Gastrocnemius medialis (tissue), 4 donors: Measurements from ENCODE around the gene LRRC19. TPM values are rescaled to one million over a fixed set of nuclear protein-coding genes. Genes with fewer than 3 reads are reported as not detected.

Experiments used
- ATAC-seq, 2 donors: fragments of 150-250 bp; one replicate each; pipeline ENCODE4 v1.9.1; 2016
- DNase-seq, 2 donors: peaks; one replicate each; pipeline ENCODE4 v3.0.0-alpha.2; 2019
- H3K27ac ChIP-seq, 4 donors: fragments of 200-600 bp; sonication (generic); 1 replicate in 1 of 4; 2 replicates in 3 of 4; pipeline ENCODE4 v1.5.1; 2016 to 2018; ENCODE audit warnings: mild to moderate bottlenecking in 2 of 4, moderate library complexity in 1 of 4
- H3K27me3 ChIP-seq, 3 donors: fragments of 200-600 bp; sonication (generic) in 2 of 3; 1 replicate in 1 of 3; 2 replicates in 2 of 3; pipeline versions ENCODE4 v1.5.1 to v1.6.0; 2016 to 2019; ENCODE audit warnings: mild to moderate bottlenecking in 1 of 3, moderate library complexity in 1 of 3
- H3K36me3 ChIP-seq, 2 donors: fragments of 200-600 bp; sonication (generic) in 1 of 2; one replicate each; pipeline ENCODE4 v1.5.1; 2017 to 2018
- H3K4me1 ChIP-seq, 2 donors: fragments of 200-600 bp; sonication (generic) in 1 of 2; one replicate each; pipeline ENCODE4 v1.5.1; 2016 to 2017; ENCODE audit warnings: mild to moderate bottlenecking in 2 of 2
- H3K4me3 ChIP-seq, 4 donors: fragments of 200-600 bp; sonication (generic) in 3 of 4; 1 replicate in 1 of 4; 2 replicates in 3 of 4; pipeline ENCODE4 v1.5.1; 2016 to 2019; ENCODE audit warnings: mild to moderate bottlenecking in 2 of 4
- H3K9me3 ChIP-seq, 3 donors: fragments of 200-600 bp; sonication (generic) in 2 of 3; 1 replicate in 1 of 3; 2 replicates in 2 of 3; pipeline ENCODE4 v1.5.1; 2016 to 2019
- POLR2A ChIP-seq, 2 donors: fragments of 450-650 bp; IDR thresholded peaks; one replicate each; pipeline ENCODE4 v1.6.1; 2017; ENCODE audit warnings: antibody characterized with exemption in 2 of 2, mild to moderate bottlenecking in 2 of 2, moderate library complexity in 2 of 2
- in situ Hi-C, 4 donors: fragments of 200-750 bp; cut with MboI; loops; one replicate each; pipeline versions ENCODE4 v1.15.0 to v1.8.0; 2017; ENCODE audit warnings: low sequenced_read_pairs in 4 of 4
- intact Hi-C: fragments of 100-400 bp; cut with DNase I; formaldehyde crosslinking; loops from one replicate; pipeline ENCODE4 v1.15.1; 2023; ENCODE audit warnings: low total_unique reads
- total RNA-seq, 4 donors: library from RNA; depleted of rRNA; stranded (reverse); fragments of >200 nt; gene quantifications; one replicate each; pipeline versions ENCODE4 v1.1.0 to v1.2.3, GENCODE V29; 2016
- TF ChIP-seq, protein P1 (sequence below), 5 experiments: fragments of 450-650 bp in 3 of 5; fragments of 200-600 bp in 2 of 5; sonication (generic) in 2 of 5; IDR thresholded peaks in 4 of 5; conservative IDR thresholded peaks in 1 of 5; 1 replicate in 4 of 5; 2 replicates in 1 of 5; pipeline ENCODE4 v1.5.1; 2016 to 2019; ENCODE audit warnings: antibody characterized with exemption in 5 of 5, mild to moderate bottlenecking in 3 of 5, moderate library complexity in 3 of 5

Gene LRRC19, protein sequence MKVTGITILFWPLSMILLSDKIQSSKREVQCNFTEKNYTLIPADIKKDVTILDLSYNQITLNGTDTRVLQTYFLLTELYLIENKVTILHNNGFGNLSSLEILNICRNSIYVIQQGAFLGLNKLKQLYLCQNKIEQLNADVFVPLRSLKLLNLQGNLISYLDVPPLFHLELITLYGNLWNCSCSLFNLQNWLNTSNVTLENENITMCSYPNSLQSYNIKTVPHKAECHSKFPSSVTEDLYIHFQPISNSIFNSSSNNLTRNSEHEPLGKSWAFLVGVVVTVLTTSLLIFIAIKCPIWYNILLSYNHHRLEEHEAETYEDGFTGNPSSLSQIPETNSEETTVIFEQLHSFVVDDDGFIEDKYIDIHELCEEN
- total RNA-seq, result under 1 TPM in 1 of 4 donors, not detected in 3; 0.22 TPM

DNA sequence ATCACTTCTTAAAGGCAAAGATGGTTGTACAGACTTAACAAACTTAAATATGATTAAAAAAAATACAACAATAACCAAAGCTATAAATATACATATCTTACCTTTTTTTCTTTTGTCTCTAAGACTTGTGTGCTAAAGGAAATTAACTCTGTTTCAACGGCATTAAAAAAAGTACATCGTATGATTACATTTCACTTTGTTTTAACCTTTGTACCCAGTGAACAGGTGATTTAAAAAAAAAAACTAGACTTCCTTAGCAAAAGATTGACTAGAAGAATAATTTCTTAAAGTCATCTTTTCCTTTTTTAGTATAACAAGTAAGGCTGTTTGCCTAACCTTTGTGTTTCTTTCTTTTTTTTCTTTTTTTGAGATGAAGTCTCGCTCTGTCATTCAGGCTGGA, at the start of gene LRRC19:
Gene LRRC19, minus strand, starts transcription at position 182 of the 400 bp plus-strand sequence. CDS start 5,978 bp downstream, outside the sequence.
- in situ Hi-C loops, result no loop called here

DNA sequence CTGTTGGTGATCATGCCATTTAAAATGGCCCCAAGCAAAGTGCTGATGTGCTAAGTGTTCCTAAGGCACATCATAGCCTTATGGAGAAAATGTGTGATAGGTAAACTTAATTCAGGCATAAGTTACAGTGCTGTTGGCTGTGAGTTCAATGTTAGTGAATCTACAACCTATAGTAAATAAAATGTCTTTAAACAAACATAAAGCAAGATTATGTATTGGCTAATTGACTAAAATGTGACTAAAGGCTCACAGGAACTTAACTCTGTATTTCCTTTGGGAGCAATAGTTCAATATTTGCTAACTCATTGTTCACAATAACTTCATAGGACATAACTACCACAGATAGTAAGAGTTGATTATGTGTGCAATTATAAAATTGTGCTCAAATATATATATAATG, 49.4 kb upstream of the LRRC19 start:
- no peak for ATAC-seq

More for the DNA sequence above, at the start of gene LRRC19:
- H3K27ac ChIP-seq, result no peak within 1 kb of the TSS
- DNase-seq (no peak), ATAC-seq (no peak)
- no peaks in the 10 kb centered on the region for H3K36me3 ChIP-seq
- intact Hi-C loops, result no loop called here
- H3K4me1 ChIP-seq, result no peaks in the 10 kb centered on the region
- H3K9me3 ChIP-seq, result no peaks in the 10 kb centered on the region
- no peaks in the 10 kb centered on the region for H3K27me3 ChIP-seq
- H3K4me3 ChIP-seq, result no peak within 1 kb of the TSS
- no peak for TF ChIP-seq POLR2A (IDR thresholded peaks at IDR 0.05)
- TF ChIP-seq, protein P1, sequence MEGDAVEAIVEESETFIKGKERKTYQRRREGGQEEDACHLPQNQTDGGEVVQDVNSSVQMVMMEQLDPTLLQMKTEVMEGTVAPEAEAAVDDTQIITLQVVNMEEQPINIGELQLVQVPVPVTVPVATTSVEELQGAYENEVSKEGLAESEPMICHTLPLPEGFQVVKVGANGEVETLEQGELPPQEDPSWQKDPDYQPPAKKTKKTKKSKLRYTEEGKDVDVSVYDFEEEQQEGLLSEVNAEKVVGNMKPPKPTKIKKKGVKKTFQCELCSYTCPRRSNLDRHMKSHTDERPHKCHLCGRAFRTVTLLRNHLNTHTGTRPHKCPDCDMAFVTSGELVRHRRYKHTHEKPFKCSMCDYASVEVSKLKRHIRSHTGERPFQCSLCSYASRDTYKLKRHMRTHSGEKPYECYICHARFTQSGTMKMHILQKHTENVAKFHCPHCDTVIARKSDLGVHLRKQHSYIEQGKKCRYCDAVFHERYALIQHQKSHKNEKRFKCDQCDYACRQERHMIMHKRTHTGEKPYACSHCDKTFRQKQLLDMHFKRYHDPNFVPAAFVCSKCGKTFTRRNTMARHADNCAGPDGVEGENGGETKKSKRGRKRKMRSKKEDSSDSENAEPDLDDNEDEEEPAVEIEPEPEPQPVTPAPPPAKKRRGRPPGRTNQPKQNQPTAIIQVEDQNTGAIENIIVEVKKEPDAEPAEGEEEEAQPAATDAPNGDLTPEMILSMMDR (IDR thresholded peaks at IDR 0.05 in 4 of 5, conservative IDR thresholded peaks at IDR 0.05 in 1 of 5), result no peak

GRCh38 chr9:27054125-27054524, 48.7 kb upstream of the LRRC19 start:
- peaks cover 0 to 10% of the 10 kb centered on the region in 2 donors for H3K36me3 ChIP-seq
- DNase-seq, result no peak

More for the DNA sequence above, 49.4 kb upstream of the LRRC19 start:
- Histone ChIP-seq H3K9me3 (no peaks in the 10 kb centered on the region), H3K4me1 (no peaks in the 10 kb centered on the region), H3K27me3 (no peaks in the 10 kb centered on the region), H3K27ac (no peak overlapping the region), H3K36me3 (peaks cover 0 to 10% of the 10 kb centered on the region in 2 donors), H3K4me3 (no peak overlapping the region)
- DNase-seq, result no peak
- in situ Hi-C loops, result no loop called here
- TF ChIP-seq POLR2A (IDR thresholded peaks at IDR 0.05), result no peak
- TF ChIP-seq, protein P1 (IDR thresholded peaks at IDR 0.05 in 4 of 5, conservative IDR thresholded peaks at IDR 0.05 in 1 of 5), result no peak
- intact Hi-C loops, result no loop called here

DNA sequence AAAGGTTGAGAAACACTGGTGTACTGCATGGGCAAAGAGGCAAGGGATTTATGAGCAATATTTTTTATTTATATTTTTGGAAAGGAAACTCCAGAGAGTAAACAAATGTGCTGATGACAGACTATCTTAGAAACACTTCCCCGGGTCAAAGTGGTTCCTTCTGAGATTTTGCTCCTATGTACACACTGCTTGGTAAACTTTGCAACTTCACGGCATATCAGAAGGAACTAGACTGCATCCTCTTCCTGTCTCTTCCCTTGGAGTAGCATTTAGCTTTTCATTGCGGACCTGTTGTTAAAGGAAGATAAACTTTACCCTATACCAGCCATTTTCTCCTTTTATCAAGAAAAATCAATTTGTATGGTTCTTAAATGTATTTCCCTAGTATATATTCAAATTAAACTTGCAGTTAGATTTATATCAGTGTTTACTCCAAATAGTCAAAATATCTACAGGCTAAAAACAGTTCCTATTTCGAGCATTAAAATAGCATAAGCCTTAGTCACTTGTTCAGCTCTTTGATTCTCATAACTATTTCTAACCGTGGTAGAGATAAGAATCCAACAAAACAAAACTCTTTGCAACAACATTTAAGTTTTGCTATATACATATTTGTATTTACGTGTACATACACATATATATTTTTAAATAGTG, 48.0 kb upstream of the LRRC19 start:
- no peak overlapping the region for H3K27ac ChIP-seq
- no peak for TF ChIP-seq POLR2A (IDR thresholded peaks at IDR 0.05)
- TF ChIP-seq, protein P1 (IDR thresholded peaks at IDR 0.05 in 4 of 5, conservative IDR thresholded peaks at IDR 0.05 in 1 of 5), result no peak
- no peak overlapping the region for H3K4me3 ChIP-seq
- H3K27me3 ChIP-seq, result no peaks in the 10 kb centered on the region
- intact Hi-C loops, result no loop called here
- H3K36me3 ChIP-seq, result peaks cover 0 to 11% of the 10 kb centered on the region in 2 donors
- ATAC-seq (no peak), DNase-seq (no peak)
- H3K4me1 ChIP-seq, result no peaks in the 10 kb centered on the region
- in situ Hi-C loops, result no loop called here
- H3K9me3 ChIP-seq, result no peaks in the 10 kb centered on the region

More at GRCh38 chr9:27054125-27054524, 48.7 kb upstream of the LRRC19 start:
- TF ChIP-seq POLR2A (IDR thresholded peaks at IDR 0.05), result no peak
- TF ChIP-seq, protein P1 (IDR thresholded peaks at IDR 0.05 in 4 of 5, conservative IDR thresholded peaks at IDR 0.05 in 1 of 5), result no peak
- Histone ChIP-seq H3K4me1 (no peaks in the 10 kb centered on the region), H3K27ac (no peak overlapping the region), H3K9me3 (no peaks in the 10 kb centered on the region), H3K4me3 (no peak overlapping the region), H3K27me3 (no peaks in the 10 kb centered on the region)
- intact Hi-C loops (no loop called here), in situ Hi-C loops (no loop called here)
- no peak for ATAC-seq
